Measurements from ENCODE around the gene TRIM5. TPM values are rescaled to one million over a fixed set of nuclear protein-coding genes. Genes with fewer than 3 reads are reported as not detected.
A peak's percentile ranks its signal among the peaks of the same experiment; 100 is the strongest.

TRIM5 gene
- total and polyA plus RNA-seq, 2 donors (not counting 1 experiment from before 2014, with no cell fraction given): 10.1 to 39.5 TPM

DNA sequence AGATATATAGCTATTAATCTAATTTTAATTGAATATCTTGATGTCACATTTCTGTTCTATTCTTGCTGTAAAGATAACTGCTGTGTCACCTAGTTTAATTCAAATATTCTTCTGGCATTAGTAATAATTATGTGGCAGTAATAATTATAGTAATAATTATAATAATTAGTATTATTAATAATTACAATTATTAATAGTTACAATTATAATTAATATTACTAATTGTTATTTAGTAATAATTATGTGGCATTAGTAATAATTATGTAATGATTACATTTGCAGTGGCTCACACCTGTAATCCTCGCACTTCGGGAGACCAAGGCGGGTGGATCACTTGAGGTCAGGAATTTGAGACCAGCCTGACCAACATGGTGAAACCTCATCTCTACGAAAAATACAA, 1.6 kb upstream of the TRIM5 start:
- Histone ChIP-seq H3K9ac (ENCODE audit: low read length) (no peak overlapping the region), H3K27ac (ENCODE audit: low read length in 2 of 2) (no peak overlapping the region), H3K4me1 (ENCODE audit: control insufficient read depth in 2 of 2, insufficient read depth in 2 of 2, low read length in 2 of 2) (peaks cover 20 to 35% of the 10 kb centered on the region in 2 donors), H3K36me3 (replicated peaks in 1 of 2; ENCODE audit: control extremely low read depth in 1 of 2, control insufficient read depth in 1 of 2, extremely low read depth in 1 of 2, insufficient read depth in 2 of 2, low read length in 1 of 2) (peaks cover 0 to 3% of the 10 kb centered on the region in 2 experiments), H2AFZ (ENCODE audit: insufficient read depth, low read depth, low read length, poor library complexity, severe bottlenecking) (no peak overlapping the region), H3K4me2 (replicated peaks; ENCODE audit: low read depth, low read length, poor library complexity, severe bottlenecking) (no peak overlapping the region), H3K27me3 (replicated peaks in 1 of 4; ENCODE audit: control extremely low read depth in 1 of 4, control insufficient read depth in 3 of 4, insufficient read depth in 4 of 4, low read length in 3 of 4) (no peaks in the 10 kb centered on the region), H3K79me2 (ENCODE audit: control insufficient read depth, insufficient read depth, low read length) (peaks cover 85% of the 10 kb centered on the region), H3K9me3 (ENCODE audit: control extremely low read depth in 1 of 3, control insufficient read depth in 2 of 3, insufficient read depth in 1 of 3, low read length in 2 of 3) (no peaks in the 10 kb centered on the region), H3K4me3 (ENCODE audit: control extremely low read depth in 1 of 5, extremely low read depth in 1 of 5, insufficient read depth in 1 of 5, low read depth in 2 of 5, low read length in 4 of 5) (no peak overlapping the region), H4K20me1 (ENCODE audit: control insufficient read depth, insufficient read depth, low read length, poor library complexity, severe bottlenecking) (peaks cover 11% of the 10 kb centered on the region)
- Mint-ChIP-seq H3K9me3 (ENCODE audit: insufficient read depth) (no peaks in the 10 kb centered on the region), H3K27me3 (no peaks in the 10 kb centered on the region), H3K4me3 (no peak overlapping the region), H3K4me1 (peaks cover 46% of the 10 kb centered on the region), H3K27ac (no peak overlapping the region)
- CTCF ChIA-PET: interaction anchor here (1.0 to 5.2 kb wide), 2 partner anchors 26 to 39 kb away, joined by 3 to 82 read pairs; no protein-coding TSS in a partner anchor
- ATAC-seq (ENCODE audit: low read depth): no peak
- no CpG with 5 or more reads among the region's 4 CpGs for WGBS (ENCODE audit: insufficient coverage)
- intact Hi-C loops (cut with micrococcal nuclease): loop anchor here (10.0 kb wide), 1 partner anchor 798 kb away; the partner anchor contains the start of genes ARFIP2 and TIMM10B
- POLR2A ChIA-PET: interaction anchor here (0.5 kb wide), 1 partner anchor 9 kb away, joined by 6 read pairs; no protein-coding TSS in a partner anchor
- TF ChIP-seq, protein P1, sequence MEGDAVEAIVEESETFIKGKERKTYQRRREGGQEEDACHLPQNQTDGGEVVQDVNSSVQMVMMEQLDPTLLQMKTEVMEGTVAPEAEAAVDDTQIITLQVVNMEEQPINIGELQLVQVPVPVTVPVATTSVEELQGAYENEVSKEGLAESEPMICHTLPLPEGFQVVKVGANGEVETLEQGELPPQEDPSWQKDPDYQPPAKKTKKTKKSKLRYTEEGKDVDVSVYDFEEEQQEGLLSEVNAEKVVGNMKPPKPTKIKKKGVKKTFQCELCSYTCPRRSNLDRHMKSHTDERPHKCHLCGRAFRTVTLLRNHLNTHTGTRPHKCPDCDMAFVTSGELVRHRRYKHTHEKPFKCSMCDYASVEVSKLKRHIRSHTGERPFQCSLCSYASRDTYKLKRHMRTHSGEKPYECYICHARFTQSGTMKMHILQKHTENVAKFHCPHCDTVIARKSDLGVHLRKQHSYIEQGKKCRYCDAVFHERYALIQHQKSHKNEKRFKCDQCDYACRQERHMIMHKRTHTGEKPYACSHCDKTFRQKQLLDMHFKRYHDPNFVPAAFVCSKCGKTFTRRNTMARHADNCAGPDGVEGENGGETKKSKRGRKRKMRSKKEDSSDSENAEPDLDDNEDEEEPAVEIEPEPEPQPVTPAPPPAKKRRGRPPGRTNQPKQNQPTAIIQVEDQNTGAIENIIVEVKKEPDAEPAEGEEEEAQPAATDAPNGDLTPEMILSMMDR (IDR thresholded peaks at IDR 0.05): no peak
- no peak for TF ChIP-seq EZH2 (IDR thresholded peaks at IDR 0.05; ENCODE audit: borderline replicate concordance, insufficient read depth, low read depth, low read length, poor library complexity, severe bottlenecking)
- DNase-seq: no peak

DNA sequence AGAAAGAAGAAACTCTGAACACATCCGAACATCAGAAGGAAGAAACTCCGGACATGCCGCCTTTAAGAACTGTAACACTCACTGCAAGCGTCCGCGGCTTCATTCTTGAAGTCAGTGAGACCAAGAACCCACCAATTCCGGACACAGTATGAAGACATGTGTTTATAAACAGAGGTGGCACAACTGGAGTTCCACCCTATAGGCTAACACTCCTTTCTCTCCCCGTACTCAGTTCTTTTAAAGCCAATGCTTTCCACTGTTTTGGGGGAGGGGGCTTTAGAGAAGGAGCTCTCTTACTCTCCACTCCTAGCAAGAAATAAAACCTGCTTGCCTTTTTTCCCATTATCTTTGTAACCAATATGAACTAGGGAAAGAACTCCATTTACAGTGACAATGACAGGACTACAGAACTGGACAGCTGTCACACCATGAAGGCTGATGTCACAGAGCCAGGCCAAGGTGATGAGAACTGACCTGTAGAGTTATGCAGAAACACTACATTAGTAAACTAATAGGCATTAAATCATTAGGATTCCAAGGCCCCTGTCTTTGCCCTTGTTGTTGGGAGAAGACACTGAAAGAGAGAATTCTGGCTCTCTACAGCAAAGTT, 733 bp downstream of the TRIM5 start:
- no peak for TF ChIP-seq EZH2 (IDR thresholded peaks at IDR 0.05; ENCODE audit: borderline replicate concordance, insufficient read depth, low read depth, low read length, poor library complexity, severe bottlenecking)
- TF ChIP-seq, protein P1 (IDR thresholded peaks at IDR 0.05): no peak
- H3K27ac Mint-ChIP-seq: peak overlapping the region; percentile 90
- peaks cover 10 to 11% of the 10 kb centered on the region in 2 experiments for H3K36me3 ChIP-seq (replicated peaks in 1 of 2; ENCODE audit: control extremely low read depth in 1 of 2, control insufficient read depth in 1 of 2, extremely low read depth in 1 of 2, insufficient read depth in 2 of 2, low read length in 1 of 2)
- peak overlapping the region; percentile 78 for H3K9ac ChIP-seq (ENCODE audit: low read length)
- H3K79me2 ChIP-seq (ENCODE audit: control insufficient read depth, insufficient read depth, low read length): peaks cover 68% of the 10 kb centered on the region
- peak overlapping the region; percentile 90 for H3K4me3 Mint-ChIP-seq
- H3K9me3 ChIP-seq (ENCODE audit: control extremely low read depth in 1 of 3, control insufficient read depth in 2 of 3, insufficient read depth in 1 of 3, low read length in 2 of 3): no peaks in the 10 kb centered on the region
- DNase-seq: no peak
- peaks cover 41% of the 10 kb centered on the region for H3K4me1 Mint-ChIP-seq
- no peaks in the 10 kb centered on the region for H3K27me3 ChIP-seq (replicated peaks in 1 of 4; ENCODE audit: control extremely low read depth in 1 of 4, control insufficient read depth in 3 of 4, insufficient read depth in 4 of 4, low read length in 3 of 4)
- WGBS (ENCODE audit: insufficient coverage): no CpG with 5 or more reads among the region's 8 CpGs
- no peak for ATAC-seq (ENCODE audit: low read depth)
- H3K9me3 Mint-ChIP-seq (ENCODE audit: insufficient read depth): no peaks in the 10 kb centered on the region
- H4K20me1 ChIP-seq (ENCODE audit: control insufficient read depth, insufficient read depth, low read length, poor library complexity, severe bottlenecking): peaks cover 11% of the 10 kb centered on the region
- no peaks in the 10 kb centered on the region for H3K27me3 Mint-ChIP-seq
- POLR2A ChIA-PET: interaction anchor here (0.9 to 1.0 kb wide), 3 partner anchors 17 to 57 kb away, joined by 3 to 5 read pairs (median 3); no protein-coding TSS in a partner anchor
- intact Hi-C loops (cut with micrococcal nuclease): loop anchor here (1.0 to 10.0 kb wide), 8 partner anchors 16 to 801 kb away; partner anchors contain the start of genes ARFIP2, FHIP1B, OR52N2 and TIMM10B
- peaks cover 18 to 33% of the 10 kb centered on the region in 2 donors for H3K4me1 ChIP-seq (ENCODE audit: control insufficient read depth in 2 of 2, insufficient read depth in 2 of 2, low read length in 2 of 2)
- H2AFZ ChIP-seq (ENCODE audit: insufficient read depth, low read depth, low read length, poor library complexity, severe bottlenecking): peak overlapping the region; percentile 79
- peak overlapping the region; percentile 81 to 89 for H3K27ac ChIP-seq (ENCODE audit: low read length in 2 of 2)
- CTCF ChIA-PET: interaction anchor here (0.8 to 5.2 kb wide), 28 partner anchors 10 to 1497 kb away, joined by 3 to 82 read pairs (median 6); partner anchors contain the start of genes OR52N2 and TRIM34
- peak overlapping the region; percentile 88 for H3K4me2 ChIP-seq (replicated peaks; ENCODE audit: low read depth, low read length, poor library complexity, severe bottlenecking)
- peak overlapping the region; percentile 61 to 94 (median 72) for H3K4me3 ChIP-seq (ENCODE audit: control extremely low read depth in 1 of 5, extremely low read depth in 1 of 5, insufficient read depth in 1 of 5, low read depth in 2 of 5, low read length in 4 of 5)

Data from B cell (primary cell).